Esophagus muscularis mucosa (tissue), 3 donors: ENCODE data around the gene SLC9A8.

Source experiments
- POLR2A ChIP-seq: fragments of 450-650 bp; IDR thresholded peaks from one replicate; pipeline ENCODE4 v1.6.1; 2017; ENCODE audit warnings: antibody characterized with exemption, moderate library complexity, mild to moderate bottlenecking, low read depth
- POLR2AphosphoS5 ChIP-seq, 2 donors: sonication (generic); formaldehyde crosslinking; IDR thresholded peaks; one replicate each; pipeline ENCODE4 v1.6.1; 2017; ENCODE audit warnings: antibody characterized with exemption in 2 of 2
- TF ChIP-seq, protein P1 (sequence below), 3 experiments: fragments of 200-600 bp in 2 of 3; fragments of 450-650 bp in 1 of 3; sonication (generic) in 2 of 3; IDR thresholded peaks; one replicate each; pipeline ENCODE4 v1.5.1; 2017 to 2019; ENCODE audit warnings: antibody characterized with exemption in 3 of 3, mild to moderate bottlenecking in 2 of 3, moderate library complexity in 1 of 3

DNA sequence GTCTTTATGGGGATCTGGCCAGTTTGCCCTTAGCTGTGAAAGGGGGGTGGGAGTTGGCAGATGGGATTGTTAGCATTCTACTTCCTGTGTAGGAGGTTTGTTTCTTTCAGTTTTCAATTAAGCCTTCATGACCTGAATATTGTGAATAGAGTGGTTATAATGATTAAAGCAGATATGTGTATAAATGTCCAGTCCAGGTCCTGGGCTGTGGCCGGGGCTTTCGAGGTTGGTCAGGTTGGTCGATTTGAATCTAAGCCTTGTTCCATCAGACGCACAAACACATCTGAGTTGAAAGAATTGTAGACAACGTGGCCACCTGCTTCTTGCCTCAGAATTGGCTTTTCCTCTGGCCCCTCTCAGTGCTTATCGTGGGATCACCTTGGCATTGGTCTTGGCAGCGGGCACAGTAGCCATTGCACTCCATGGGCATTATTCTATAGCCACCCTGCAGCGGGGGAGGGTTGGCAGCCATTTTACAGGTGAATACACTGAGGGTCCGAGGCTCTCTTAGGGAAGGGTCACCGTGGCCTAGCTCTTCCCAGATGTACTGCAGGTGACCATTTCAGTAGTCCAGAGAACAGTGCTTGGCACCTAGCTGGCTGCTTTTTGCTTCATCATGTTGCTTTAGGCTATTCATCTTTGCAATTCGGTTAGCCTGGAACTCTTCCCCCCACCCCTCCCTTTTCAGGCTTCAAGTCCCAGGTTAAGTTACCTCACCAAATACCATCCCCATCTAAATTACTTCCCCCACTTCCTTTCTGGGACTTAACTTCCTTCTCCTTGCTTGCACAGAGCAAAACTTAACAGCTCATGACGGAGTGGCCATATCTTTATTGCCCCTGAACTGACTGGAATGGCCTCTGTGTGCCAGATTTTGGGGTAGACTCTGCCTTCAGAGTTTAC lies 124.7 kb downstream of the SLC9A8 start:
- TF ChIP-seq, protein P1, sequence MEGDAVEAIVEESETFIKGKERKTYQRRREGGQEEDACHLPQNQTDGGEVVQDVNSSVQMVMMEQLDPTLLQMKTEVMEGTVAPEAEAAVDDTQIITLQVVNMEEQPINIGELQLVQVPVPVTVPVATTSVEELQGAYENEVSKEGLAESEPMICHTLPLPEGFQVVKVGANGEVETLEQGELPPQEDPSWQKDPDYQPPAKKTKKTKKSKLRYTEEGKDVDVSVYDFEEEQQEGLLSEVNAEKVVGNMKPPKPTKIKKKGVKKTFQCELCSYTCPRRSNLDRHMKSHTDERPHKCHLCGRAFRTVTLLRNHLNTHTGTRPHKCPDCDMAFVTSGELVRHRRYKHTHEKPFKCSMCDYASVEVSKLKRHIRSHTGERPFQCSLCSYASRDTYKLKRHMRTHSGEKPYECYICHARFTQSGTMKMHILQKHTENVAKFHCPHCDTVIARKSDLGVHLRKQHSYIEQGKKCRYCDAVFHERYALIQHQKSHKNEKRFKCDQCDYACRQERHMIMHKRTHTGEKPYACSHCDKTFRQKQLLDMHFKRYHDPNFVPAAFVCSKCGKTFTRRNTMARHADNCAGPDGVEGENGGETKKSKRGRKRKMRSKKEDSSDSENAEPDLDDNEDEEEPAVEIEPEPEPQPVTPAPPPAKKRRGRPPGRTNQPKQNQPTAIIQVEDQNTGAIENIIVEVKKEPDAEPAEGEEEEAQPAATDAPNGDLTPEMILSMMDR (IDR thresholded peaks at IDR 0.05), result no peak
- TF ChIP-seq POLR2AphosphoS5 (IDR thresholded peaks at IDR 0.05) (no peak), POLR2A (no peak)
